Forelimb muscle (tissue), 1 donor: ENCODE measurements around the gene CP. TPM values are rescaled to one million over a fixed set of nuclear protein-coding genes. Genes with fewer than 3 reads are reported as not detected.
"Not testable (repeated sequence)": the region's sequence is repeated elsewhere in the genome, so short reads cannot be mapped to it uniquely, and the experiment has no call there.

Experiments used
- DNase-seq: peaks from one replicate; pipeline ENCODE4 v3.0.0-alpha.2; 2013; ENCODE audit warnings: low read depth
- polyA plus RNA-seq: library from polyadenylated mRNA; unstranded; fragments of 120-200 nt; gene quantifications from one replicate; pipeline ENCODE4 v1.2.1, GENCODE V29; 2013; ENCODE audit not compliant: insufficient read length

CP gene
- polyA plus RNA-seq, 1 donor: 1.3 TPM

- no peak for DNase-seq
These were observed 6.1 kb upstream of the CP start for GRCh38 chr3:149227591-149228268.

- DNase-seq: no peak
These were observed 5.1 kb upstream of the CP start for GRCh38 chr3:149226776-149227175.

- no peak for DNase-seq
These were observed 3.3 kb upstream of the CP start for GRCh38 chr3:149224736-149225594.

- no peak for DNase-seq
These were observed 1.8 kb upstream of the CP start for GRCh38 chr3:149223461-149223820.

- DNase-seq: not testable (repeated sequence)
These were observed 2.1 kb downstream of the CP start for GRCh38 chr3:149219380-149220121.

- DNase-seq: no peak
These were observed 4.3 kb downstream of the CP start for GRCh38 chr3:149217347-149217746.

GRCh38 chr3:149216193-149216869 lies 5.3 kb downstream of the CP start:
- no peak for DNase-seq

GRCh38 chr3:149215515-149215914 lies 6.1 kb downstream of the CP start:
- DNase-seq: no peak

GRCh38 chr3:149214702-149215101 lies 6.9 kb downstream of the CP start:
- no peak for DNase-seq

- DNase-seq: no peak
These were observed 9.2 kb downstream of the CP start for GRCh38 chr3:149212386-149212785.

- no peak for DNase-seq
These were observed 12.2 kb downstream of the CP start for GRCh38 chr3:149209431-149209830.

GRCh38 chr3:149207475-149207874 lies 14.2 kb downstream of the CP start:
- no peak for DNase-seq

GRCh38 chr3:149204390-149204991 lies 17.1 kb downstream of the CP start:
- no peak for DNase-seq

- DNase-seq: no peak
These were observed 17.9 kb downstream of the CP start for GRCh38 chr3:149203758-149204157.

- DNase-seq: no peak
These were observed 22.2 kb downstream of the CP start for GRCh38 chr3:149199474-149199873.

- no peak for DNase-seq
These were observed 23.0 kb downstream of the CP start for GRCh38 chr3:149198611-149199010.

GRCh38 chr3:149197669-149198068 lies 24.0 kb downstream of the CP start:
- DNase-seq: no peak

GRCh38 chr3:149196805-149197592 lies 24.6 kb downstream of the CP start:
- not testable (repeated sequence) for DNase-seq

- DNase-seq: no peak
These were observed 26.4 kb downstream of the CP start for GRCh38 chr3:149195221-149195620.

- no peak for DNase-seq
These were observed 33.1 kb downstream of the CP start for GRCh38 chr3:149188494-149188893.

- no peak for DNase-seq
These were observed 34.9 kb downstream of the CP start for GRCh38 chr3:149186721-149187120.
